T-helper 1 cell treated with Interleukin-12 subunit alpha and Interleukin-12 subunit beta and Interleukin-4 antibody, amounts not matched to agents 30 μg/mL and 1 μg/mL, for 36 hours (primary cell): ENCODE results near the gene BMP2K.

Source experiments
- H3K27ac Mint-ChIP-seq: one replicate; pipeline ENCODE4 v1.8.0; 2021; ENCODE audit warnings: mild to moderate bottlenecking, mixed read lengths
- H3K27me3 Mint-ChIP-seq: one replicate; pipeline ENCODE4 v1.8.0; 2021; ENCODE audit warnings: low read depth, mixed read lengths
- H3K36me3 Mint-ChIP-seq: one replicate; pipeline ENCODE4 v1.8.0; 2021; ENCODE audit warnings: low read depth, mixed read lengths
- H3K4me1 Mint-ChIP-seq: one replicate; pipeline ENCODE4 v1.8.0; 2021; ENCODE audit warnings: low read depth, mixed read lengths
- H3K4me3 Mint-ChIP-seq: one replicate; pipeline ENCODE4 v1.8.0; 2021; ENCODE audit warnings: mild to moderate bottlenecking, moderate library complexity, mixed read lengths
- H3K9me3 Mint-ChIP-seq: one replicate; pipeline ENCODE4 v1.8.0; 2021; ENCODE audit warnings: mixed read lengths

BMP2K gene

DNA sequence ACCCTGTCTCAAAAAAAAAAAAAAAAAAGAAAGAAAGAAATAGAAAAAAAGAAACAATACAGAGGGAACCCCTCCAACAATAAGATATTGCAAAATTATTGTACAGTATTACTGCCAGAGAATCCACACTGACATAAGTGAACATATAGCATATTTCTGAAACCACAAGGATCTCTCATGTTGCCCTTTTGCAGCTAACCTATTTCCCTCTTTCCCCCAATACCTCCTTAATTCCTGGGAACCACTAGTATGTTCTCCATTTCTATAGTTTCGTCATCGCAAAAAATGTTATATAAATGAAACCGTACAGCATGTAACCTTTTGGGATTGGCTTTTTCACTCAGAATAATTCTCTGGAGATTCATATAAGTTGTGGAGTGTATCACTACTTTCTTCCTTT is 20.0 kb upstream of the BMP2K start:
- no peaks in the 10 kb centered on the region for H3K4me1 Mint-ChIP-seq
- no peak overlapping the region for H3K27ac Mint-ChIP-seq
- H3K36me3 Mint-ChIP-seq = no peaks in the 10 kb centered on the region
- H3K4me3 Mint-ChIP-seq = no peak overlapping the region
- no peaks in the 10 kb centered on the region for H3K27me3 Mint-ChIP-seq
- no peaks in the 10 kb centered on the region for H3K9me3 Mint-ChIP-seq

DNA sequence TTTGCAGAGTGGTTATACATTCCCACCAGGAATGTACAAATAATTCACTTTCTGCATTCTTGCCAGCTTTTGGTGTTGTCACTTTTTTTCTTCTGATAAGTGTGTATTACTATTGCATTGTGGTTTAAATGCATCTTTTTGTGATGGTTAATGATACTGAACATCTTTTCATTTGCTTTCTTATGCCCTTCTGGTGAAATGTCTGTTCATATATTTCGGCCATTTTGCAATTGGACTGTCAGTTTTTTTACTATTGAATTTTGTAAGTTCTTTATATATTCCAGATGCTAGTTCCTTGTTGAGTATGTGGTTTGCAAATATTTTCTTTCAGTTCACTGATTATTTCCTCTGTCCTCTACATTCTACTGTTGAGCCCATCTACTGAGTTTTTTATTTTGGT is 19.4 kb upstream of the BMP2K start:
- Mint-ChIP-seq H3K36me3 (no peaks in the 10 kb centered on the region), H3K9me3 (no peaks in the 10 kb centered on the region), H3K27me3 (no peaks in the 10 kb centered on the region), H3K27ac (no peak overlapping the region), H3K4me1 (no peaks in the 10 kb centered on the region), H3K4me3 (no peak overlapping the region)

DNA sequence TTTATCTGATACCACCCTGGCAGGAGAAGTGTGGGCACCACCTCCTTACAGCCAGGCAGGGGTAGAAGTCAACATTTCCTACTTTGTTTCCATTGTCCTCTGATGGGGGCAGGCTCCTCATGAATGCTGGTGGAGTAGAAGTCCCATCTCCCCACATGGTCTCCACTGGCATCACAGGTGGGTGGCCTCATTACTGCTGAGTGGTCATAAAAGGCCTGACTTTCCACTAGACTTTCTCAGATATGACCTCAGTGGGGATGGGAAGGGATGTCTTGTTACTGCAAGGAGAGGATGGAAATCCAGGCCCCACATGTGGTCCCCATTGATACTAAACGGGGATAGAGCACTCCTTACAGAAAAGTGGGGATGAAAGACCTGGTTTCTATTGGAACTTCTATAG is 18.6 kb upstream of the BMP2K start:
- H3K4me3 Mint-ChIP-seq = no peak overlapping the region
- H3K36me3 Mint-ChIP-seq = no peaks in the 10 kb centered on the region
- no peak overlapping the region for H3K27ac Mint-ChIP-seq

GRCh38 chr4:78758085-78758484 is 18.1 kb upstream of the BMP2K start:
- no peaks in the 10 kb centered on the region for H3K36me3 Mint-ChIP-seq
- H3K27me3 Mint-ChIP-seq = no peaks in the 10 kb centered on the region
- H3K4me1 Mint-ChIP-seq = no peaks in the 10 kb centered on the region
- no peaks in the 10 kb centered on the region for H3K9me3 Mint-ChIP-seq
- no peak overlapping the region for H3K27ac Mint-ChIP-seq
- no peak overlapping the region for H3K4me3 Mint-ChIP-seq

More for the DNA sequence above, 18.6 kb upstream of the BMP2K start:
- Mint-ChIP-seq H3K4me1 (no peaks in the 10 kb centered on the region), H3K9me3 (no peaks in the 10 kb centered on the region), H3K27me3 (no peaks in the 10 kb centered on the region)

DNA sequence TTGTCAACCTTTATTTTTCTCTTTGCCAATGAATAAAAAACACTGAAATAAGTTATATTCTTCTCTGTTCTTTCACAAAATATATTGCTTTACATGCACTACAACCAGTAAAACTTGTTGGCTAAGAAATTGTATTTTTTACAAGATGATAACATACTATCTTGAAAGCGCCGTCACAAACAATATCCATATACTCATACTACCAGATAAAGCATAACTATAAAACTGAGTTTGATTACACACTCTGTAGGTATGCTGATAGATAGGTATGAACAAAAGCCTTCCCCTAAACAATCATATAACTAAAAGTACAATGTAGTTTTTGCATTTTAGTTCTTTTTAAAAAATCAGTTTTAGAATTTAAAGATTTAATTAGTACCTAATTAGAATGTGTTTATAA is 13.6 kb upstream of the BMP2K start:
- Mint-ChIP-seq H3K4me3 (no peak overlapping the region), H3K4me1 (peaks cover 3% of the 10 kb centered on the region), H3K27me3 (no peaks in the 10 kb centered on the region), H3K36me3 (no peaks in the 10 kb centered on the region), H3K27ac (no peak overlapping the region), H3K9me3 (no peaks in the 10 kb centered on the region)

DNA sequence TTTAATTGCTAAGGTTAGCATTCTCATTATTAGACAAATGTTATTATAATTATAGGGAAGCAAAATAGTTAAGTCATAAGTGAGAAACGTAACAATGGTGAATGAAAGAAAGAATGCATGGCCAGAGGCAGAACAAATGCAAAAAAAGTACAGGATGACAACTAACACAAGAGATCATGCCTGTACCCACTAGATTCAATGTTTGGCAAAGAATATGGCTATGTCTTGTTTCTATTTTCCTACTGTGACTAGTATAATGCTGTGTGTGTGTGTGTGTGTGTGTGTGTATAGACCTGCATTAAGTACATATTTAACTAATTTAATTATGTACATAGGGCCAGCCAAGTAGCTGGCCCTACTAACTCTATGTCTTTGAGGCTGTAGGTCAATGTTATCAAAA is 12.9 kb upstream of the BMP2K start:
- Mint-ChIP-seq H3K4me1 (peaks cover 6% of the 10 kb centered on the region), H3K4me3 (no peak overlapping the region), H3K27me3 (no peaks in the 10 kb centered on the region), H3K36me3 (no peaks in the 10 kb centered on the region), H3K9me3 (no peaks in the 10 kb centered on the region), H3K27ac (no peak overlapping the region)

GRCh38 chr4:78763763-78764387 is 12.3 kb upstream of the BMP2K start:
- Mint-ChIP-seq H3K9me3 (no peaks in the 10 kb centered on the region), H3K4me3 (no peak overlapping the region), H3K27ac (no peak overlapping the region), H3K36me3 (no peaks in the 10 kb centered on the region), H3K27me3 (no peaks in the 10 kb centered on the region), H3K4me1 (peaks cover 11% of the 10 kb centered on the region)

DNA sequence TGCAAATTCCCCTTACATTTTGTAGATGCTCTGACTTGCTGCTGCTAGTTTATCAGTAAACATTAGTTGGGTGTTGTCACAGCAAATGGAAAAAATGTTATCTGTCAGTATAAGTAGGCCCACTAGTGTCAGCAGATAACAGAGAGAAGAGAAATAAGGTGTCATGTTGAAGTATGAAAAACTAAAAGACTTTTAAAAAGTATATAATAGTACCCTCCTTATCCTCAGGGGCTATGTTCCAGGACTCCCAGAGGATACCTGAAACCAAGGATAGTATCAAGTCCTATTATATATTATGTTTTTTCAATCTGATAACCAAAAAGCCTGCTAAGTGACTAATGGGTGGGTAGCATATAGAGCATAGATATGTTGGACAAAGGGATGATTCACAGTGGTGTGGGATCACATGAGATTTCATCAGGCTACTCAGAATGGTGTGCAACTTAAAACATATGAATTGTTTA is 11.6 kb upstream of the BMP2K start:
- no peaks in the 10 kb centered on the region for H3K9me3 Mint-ChIP-seq
- peaks cover 13% of the 10 kb centered on the region for H3K4me1 Mint-ChIP-seq
- H3K36me3 Mint-ChIP-seq = no peaks in the 10 kb centered on the region
- no peak overlapping the region for H3K4me3 Mint-ChIP-seq
- H3K27me3 Mint-ChIP-seq = no peaks in the 10 kb centered on the region
- no peak overlapping the region for H3K27ac Mint-ChIP-seq

DNA sequence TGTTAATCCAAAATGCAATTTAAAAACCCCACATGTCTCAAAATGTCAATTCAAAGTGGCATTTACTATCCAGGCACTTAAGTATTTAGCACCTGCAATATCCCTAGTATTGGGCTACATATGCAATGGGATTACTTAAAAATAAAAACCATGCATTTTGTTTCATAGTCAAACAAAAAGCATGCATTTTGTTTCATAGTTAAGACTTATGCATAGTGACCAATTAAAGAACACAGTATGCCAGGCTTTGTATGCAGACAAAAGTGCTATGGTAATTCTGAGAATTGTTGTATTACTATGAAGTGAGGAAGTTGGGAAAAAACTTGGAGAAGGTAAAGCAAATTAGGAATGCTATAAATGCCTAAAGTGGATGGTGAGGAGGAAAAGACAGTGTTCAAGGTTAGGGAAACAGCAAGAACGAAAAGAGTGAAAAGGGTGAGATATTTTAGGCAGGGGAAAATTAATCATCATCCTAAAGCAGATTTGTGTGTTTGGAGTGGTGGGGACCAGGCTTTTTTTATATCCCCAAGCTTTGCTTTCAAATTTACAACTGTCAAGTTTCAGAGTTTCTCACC is 10.6 kb upstream of the BMP2K start:
- no peaks in the 10 kb centered on the region for H3K9me3 Mint-ChIP-seq
- peaks cover 16% of the 10 kb centered on the region for H3K4me1 Mint-ChIP-seq
- H3K27ac Mint-ChIP-seq = no peak overlapping the region
- no peak overlapping the region for H3K4me3 Mint-ChIP-seq
- H3K27me3 Mint-ChIP-seq = no peaks in the 10 kb centered on the region
- H3K36me3 Mint-ChIP-seq = no peaks in the 10 kb centered on the region

DNA sequence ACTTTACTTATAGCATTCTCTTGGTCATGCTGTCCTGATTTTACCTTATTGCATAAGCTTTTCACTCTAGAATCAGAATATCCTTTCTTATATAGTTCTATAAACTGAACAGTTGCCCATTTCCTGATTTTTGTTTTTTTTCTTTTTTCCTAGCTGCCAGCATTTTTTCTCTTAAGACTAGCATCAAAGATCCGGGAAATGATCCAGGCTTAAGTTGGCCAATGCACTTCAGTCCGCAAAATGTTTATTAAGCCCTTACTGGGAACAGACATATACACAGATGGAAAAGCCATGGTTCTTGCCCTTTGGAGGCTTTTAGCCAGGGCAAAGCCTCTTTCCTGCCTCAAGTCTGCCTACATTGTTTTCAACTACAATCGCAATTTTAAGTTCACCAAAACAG is 10.1 kb upstream of the BMP2K start:
- Mint-ChIP-seq H3K36me3 (no peaks in the 10 kb centered on the region), H3K27ac (no peak overlapping the region), H3K9me3 (no peaks in the 10 kb centered on the region), H3K4me1 (peaks cover 18% of the 10 kb centered on the region), H3K4me3 (no peak overlapping the region), H3K27me3 (no peaks in the 10 kb centered on the region)

- Mint-ChIP-seq H3K4me3 (no peak overlapping the region), H3K27ac (no peak overlapping the region), H3K9me3 (no peaks in the 10 kb centered on the region), H3K27me3 (no peaks in the 10 kb centered on the region), H3K36me3 (no peaks in the 10 kb centered on the region), H3K4me1 (peaks cover 18% of the 10 kb centered on the region)
Measured at GRCh38 chr4:78766650-78767049, 9.5 kb upstream of the BMP2K start.

DNA sequence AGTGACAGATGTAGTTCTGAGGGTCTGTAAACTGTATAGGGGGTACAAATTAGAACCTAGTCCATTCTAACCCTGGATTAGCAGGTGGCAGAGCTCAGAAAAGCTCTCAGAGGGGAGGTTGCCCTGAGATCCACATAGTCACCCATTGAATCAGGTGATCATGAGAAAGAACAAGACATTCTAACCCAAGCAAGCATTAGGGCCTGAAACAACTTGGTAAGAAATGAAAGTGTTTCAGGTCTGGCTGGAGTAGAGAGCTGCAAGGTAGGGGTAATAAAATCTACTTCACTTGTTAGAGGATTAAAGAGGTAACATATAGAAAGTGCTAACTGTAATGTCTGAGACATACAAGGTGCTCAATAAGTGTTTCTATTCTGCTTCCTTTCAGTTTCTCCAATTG is 8.8 kb upstream of the BMP2K start:
- Mint-ChIP-seq H3K4me1 (peaks cover 18% of the 10 kb centered on the region), H3K4me3 (no peak overlapping the region), H3K9me3 (no peaks in the 10 kb centered on the region), H3K27ac (no peak overlapping the region), H3K27me3 (no peaks in the 10 kb centered on the region), H3K36me3 (no peaks in the 10 kb centered on the region)

- H3K9me3 Mint-ChIP-seq = no peaks in the 10 kb centered on the region
- H3K36me3 Mint-ChIP-seq = no peaks in the 10 kb centered on the region
- H3K27me3 Mint-ChIP-seq = no peaks in the 10 kb centered on the region
- H3K4me1 Mint-ChIP-seq = peaks cover 18% of the 10 kb centered on the region
- peak overlapping the region; percentile 63 for H3K27ac Mint-ChIP-seq
- H3K4me3 Mint-ChIP-seq = no peak overlapping the region
Measured at GRCh38 chr4:78768452-78769180, 7.5 kb upstream of the BMP2K start.

GRCh38 chr4:78770091-78770642 is 6.0 kb upstream of the BMP2K start:
- Mint-ChIP-seq H3K4me1 (peaks cover 27% of the 10 kb centered on the region), H3K27ac (no peak overlapping the region), H3K9me3 (no peaks in the 10 kb centered on the region), H3K27me3 (no peaks in the 10 kb centered on the region), H3K4me3 (no peak overlapping the region), H3K36me3 (no peaks in the 10 kb centered on the region)

DNA sequence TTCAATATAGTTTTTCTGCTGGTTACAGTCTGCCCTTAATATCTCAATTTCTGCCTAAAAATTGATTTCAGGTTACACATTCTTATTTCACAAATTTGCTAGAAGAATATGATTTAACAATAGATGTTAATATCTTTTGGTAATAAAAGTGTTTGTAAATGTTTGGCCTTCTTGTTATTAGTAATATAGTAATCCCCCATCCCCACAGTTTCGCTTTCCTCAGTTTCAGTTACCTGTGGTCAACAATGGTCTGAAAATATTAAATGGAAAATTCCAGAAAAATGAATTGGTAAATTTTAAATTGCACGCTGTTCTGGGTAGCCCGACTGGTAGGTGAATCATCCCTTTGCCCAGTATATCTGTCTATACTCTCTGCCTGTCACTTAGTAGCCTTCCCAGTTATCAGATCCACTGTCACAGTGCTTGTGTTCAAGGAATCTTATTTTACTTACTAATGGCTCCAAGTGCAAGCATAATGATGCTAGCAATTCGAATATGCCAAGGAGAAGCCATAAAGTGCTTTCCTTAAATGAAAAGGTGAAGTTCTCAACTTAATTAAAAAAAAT is 3.5 kb upstream of the BMP2K start:
- Mint-ChIP-seq H3K27me3 (no peaks in the 10 kb centered on the region), H3K36me3 (peaks cover 4% of the 10 kb centered on the region), H3K4me1 (peaks cover 33% of the 10 kb centered on the region), H3K27ac (no peak overlapping the region), H3K4me3 (no peak overlapping the region), H3K9me3 (no peaks in the 10 kb centered on the region)
